Measurements from ENCODE around the gene RBM39. TPM values are rescaled to one million over a fixed set of nuclear protein-coding genes. Genes with fewer than 3 reads are reported as not detected.

RBM39 gene
- total and polyA plus RNA-seq, 10 of the 15 experiments (the other 5 are each of a cell fraction or from before 2014, with no cell fraction given): 135 to 280 (median 217) TPM

DNA sequence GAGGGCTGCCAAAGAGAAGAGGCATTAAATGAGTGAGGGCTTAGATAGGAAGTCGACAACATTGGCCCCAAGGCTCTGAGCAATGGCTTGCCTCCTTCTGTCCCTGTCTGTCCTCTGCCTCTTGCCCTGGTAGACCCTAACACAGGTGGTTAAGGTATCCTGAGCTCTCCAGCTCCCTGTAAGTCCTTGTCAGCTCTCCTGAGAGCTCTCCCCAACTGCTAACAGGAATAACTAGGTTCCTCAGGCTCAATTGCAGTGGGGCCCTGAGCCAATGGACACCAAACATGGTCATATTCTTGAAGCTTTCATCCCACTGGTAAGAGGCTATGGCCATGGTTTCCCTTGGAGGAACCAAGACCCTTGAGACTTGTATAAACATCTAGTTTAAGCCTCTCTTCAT, 72.4 kb downstream of the RBM39 start (continued):
- no peak for TF ChIP-seq USF1 (IDR thresholded peaks at IDR 0.05; ENCODE audit: borderline replicate concordance, extremely low read length, insufficient read depth, low read depth, low read length)
- no peak for TF ChIP-seq NFXL1 (IDR thresholded peaks at IDR 0.05; ENCODE audit: borderline replicate concordance)
- no peak for TF ChIP-seq HDAC2 (IDR thresholded peaks at IDR 0.05)
- TF ChIP-seq TAF1 (IDR thresholded peaks at IDR 0.05; ENCODE audit: borderline replicate concordance, low read depth, low read length): no peak
- TF ChIP-seq CBX3 (IDR thresholded peaks at IDR 0.05; ENCODE audit: borderline replicate concordance, low read depth): no peak

GRCh38 chr20:35669221-35669620, 72.8 kb downstream of the RBM39 start:
- DNase-seq (ENCODE audit: low read depth, low spot score) (no peak), ATAC-seq (no peak), FAIRE-seq (no peak)
- POLR2A ChIA-PET: no interaction called here
- Histone ChIP-seq H3K9me3 (replicated peaks; ENCODE audit: control insufficient read depth, insufficient read depth, low read length) (no peaks in the 10 kb centered on the region), H3K27ac (ENCODE audit: control insufficient read depth, insufficient read depth) (no peak overlapping the region), H3K9ac (ENCODE audit: control insufficient read depth, insufficient read depth, low read length) (no peak overlapping the region), H3K4me2 (ENCODE audit: control insufficient read depth, insufficient read depth) (no peak overlapping the region), H3K27me3 (replicated peaks in 1 of 2; ENCODE audit: control insufficient read depth in 2 of 2, insufficient read depth in 2 of 2, low read length in 1 of 2) (no peaks in the 10 kb centered on the region), H3K36me3 (ENCODE audit: control insufficient read depth in 2 of 2, insufficient read depth in 2 of 2, low read length in 1 of 2) (peaks cover 0 to 10% of the 10 kb centered on the region in 2 experiments; a peak in 1 of 4 replicates), H4K20me1 (ENCODE audit: control insufficient read depth, insufficient read depth) (no peaks in the 10 kb centered on the region), H3K4me3 (no peak overlapping the region), H2AFZ (ENCODE audit: control insufficient read depth, low read depth, low read length) (no peak overlapping the region), H3K4me1 (ENCODE audit: control insufficient read depth, insufficient read depth, low read length) (no peaks in the 10 kb centered on the region), H3K79me2 (ENCODE audit: control insufficient read depth, insufficient read depth, low read length) (peaks cover 8% of the 10 kb centered on the region)
- SMC1A ChIA-PET (ENCODE audit: uncharacterized antibody, unreplicated experiment): interaction anchor here (0.7 kb wide), 1 partner anchor 12 kb away, joined by 3 read pairs; no protein-coding TSS in a partner anchor
- CTCF ChIA-PET: interaction anchor here (1.0 kb wide), 1 partner anchor 51 kb away, joined by 3 read pairs; no protein-coding TSS in a partner anchor
- intact Hi-C loops (cut with micrococcal nuclease; ENCODE audit: unreplicated experiment) (no loop called here), in situ Hi-C loops (cut with MboI) (no loop called here)
- no TSS peak for BruUV-seq (replicated peaks)
- RAD21 ChIA-PET (ENCODE audit: unreplicated experiment): no interaction called here
- WGBS (ENCODE audit: insufficient coverage, insufficient replicate concordance, low lambda C conversion rate, missing lambda C conversion rate): 67% methylated on average over 5 of the region's 5 CpGs
- TF ChIP-seq ZNF274 (IDR thresholded peaks at IDR 0.05; ENCODE audit: insufficient read depth, insufficient read length): no peak
- no peak for TF ChIP-seq BACH1 (IDR thresholded peaks at IDR 0.05; ENCODE audit: borderline replicate concordance)
- TF ChIP-seq ESRRA (IDR thresholded peaks at IDR 0.05; ENCODE audit: low read length): no peak
- no peak for TF ChIP-seq RUNX3 (IDR thresholded peaks at IDR 0.05; ENCODE audit: low read length)
- no peak for TF ChIP-seq JUNB (IDR thresholded peaks at IDR 0.05)
- TF ChIP-seq NKRF (conservative IDR thresholded peaks at IDR 0.05): no peak
- TF ChIP-seq NFIC (IDR thresholded peaks at IDR 0.05; ENCODE audit: low read depth, low read length): no peak
- no peak for TF ChIP-seq KDM1A (IDR thresholded peaks at IDR 0.05; ENCODE audit: borderline replicate concordance)
- no peak for TF ChIP-seq NR2C1 (IDR thresholded peaks at IDR 0.05)
- no peak for TF ChIP-seq SUZ12 (IDR thresholded peaks at IDR 0.05; ENCODE audit: unreplicated experiment)
- no peak for TF ChIP-seq EED (IDR thresholded peaks at IDR 0.05; ENCODE audit: low read depth)
- TF ChIP-seq ATF7 (IDR thresholded peaks at IDR 0.05; ENCODE audit: low read depth): no peak
- TF ChIP-seq NFYA (IDR thresholded peaks at IDR 0.05; ENCODE audit: borderline replicate concordance, low read depth, low read length): no peak
- no peak for TF ChIP-seq TCF7 (IDR thresholded peaks at IDR 0.05; ENCODE audit: borderline replicate concordance)
- no peak for TF ChIP-seq PRDM15 (CRISPR knock-in tag; IDR thresholded peaks at IDR 0.05)

Data from GM12878 (cell line).